Thyroid gland (tissue), 4 donors: ENCODE results near the gene LDAH. TPM values are rescaled to one million over a fixed set of nuclear protein-coding genes. Genes with fewer than 3 reads are reported as not detected.
A peak's percentile ranks its signal among the peaks of the same experiment; 100 is the strongest.

Experiments used
- DNase-seq, 2 donors: peaks; one replicate each; pipeline ENCODE4 v3.0.0-alpha.2; 2019
- H3K27ac ChIP-seq, 3 donors: fragments of 200-600 bp; sonication (generic); 1 replicate in 2 of 3; 2 replicates in 1 of 3; pipeline ENCODE4 v1.5.1; 2016 to 2019; ENCODE audit warnings: mild to moderate bottlenecking in 1 of 3, moderate library complexity in 1 of 3
- H3K27me3 ChIP-seq: fragments of 200-600 bp; sonication (generic); one replicate; pipeline ENCODE4 v1.5.1; 2019
- H3K36me3 ChIP-seq, 2 donors: fragments of 200-600 bp; sonication (generic); one replicate each; pipeline ENCODE4 v1.5.1; 2016 to 2019
- H3K4me1 ChIP-seq, 2 donors: fragments of 200-600 bp; sonication (generic); one replicate each; pipeline ENCODE4 v1.5.1; 2017 to 2019
- H3K4me3 ChIP-seq, 3 donors: fragments of 200-600 bp; sonication (generic); replicated peaks in 1 of 3; 1 replicate in 2 of 3; 2 replicates in 1 of 3; pipeline ENCODE4 v1.5.1; 2016; ENCODE audit warnings: mild to moderate bottlenecking in 1 of 3
- H3K9me3 ChIP-seq: fragments of 200-600 bp; sonication (generic); one replicate; pipeline ENCODE4 v1.5.1; 2017
- POLR2A ChIP-seq, 2 donors: fragments of 450-650 bp; IDR thresholded peaks; one replicate each; pipeline ENCODE4 v1.6.1; 2017; ENCODE audit warnings: antibody characterized with exemption in 2 of 2, mild to moderate bottlenecking in 2 of 2, moderate library complexity in 1 of 2
- WGBS, 2 donors: methylation state at CpG; one replicate each; pipeline ENCODE4 v1.1.5; 2017; 5-methylcytosine and 5-hydroxymethylcytosine counted together
- intact Hi-C: fragments of 100-400 bp; cut with DNase I; formaldehyde crosslinking; loops from one replicate; pipeline ENCODE4 v1.15.1; 2023
- total RNA-seq, 4 donors: library from RNA; depleted of rRNA; stranded (reverse); fragments of >200 nt; gene quantifications; one replicate each; pipeline ENCODE4 v1.2.3, GENCODE V29; 2016
- TF ChIP-seq, protein P1 (sequence below), 6 experiments: fragments of 200-600 bp in 3 of 6; fragments of 450-650 bp in 3 of 6; sonication (generic) in 3 of 6; IDR thresholded peaks; one replicate each; pipeline ENCODE4 v1.5.1; 2016 to 2019; ENCODE audit warnings: antibody characterized with exemption in 6 of 6, mild to moderate bottlenecking in 2 of 6, inconsistent platforms in 1 of 6, moderate library complexity in 1 of 6

LDAH gene
- total RNA-seq, 4 donors from 2014 or later, result 11.6 to 17.2 (median 16.2) TPM

DNA sequence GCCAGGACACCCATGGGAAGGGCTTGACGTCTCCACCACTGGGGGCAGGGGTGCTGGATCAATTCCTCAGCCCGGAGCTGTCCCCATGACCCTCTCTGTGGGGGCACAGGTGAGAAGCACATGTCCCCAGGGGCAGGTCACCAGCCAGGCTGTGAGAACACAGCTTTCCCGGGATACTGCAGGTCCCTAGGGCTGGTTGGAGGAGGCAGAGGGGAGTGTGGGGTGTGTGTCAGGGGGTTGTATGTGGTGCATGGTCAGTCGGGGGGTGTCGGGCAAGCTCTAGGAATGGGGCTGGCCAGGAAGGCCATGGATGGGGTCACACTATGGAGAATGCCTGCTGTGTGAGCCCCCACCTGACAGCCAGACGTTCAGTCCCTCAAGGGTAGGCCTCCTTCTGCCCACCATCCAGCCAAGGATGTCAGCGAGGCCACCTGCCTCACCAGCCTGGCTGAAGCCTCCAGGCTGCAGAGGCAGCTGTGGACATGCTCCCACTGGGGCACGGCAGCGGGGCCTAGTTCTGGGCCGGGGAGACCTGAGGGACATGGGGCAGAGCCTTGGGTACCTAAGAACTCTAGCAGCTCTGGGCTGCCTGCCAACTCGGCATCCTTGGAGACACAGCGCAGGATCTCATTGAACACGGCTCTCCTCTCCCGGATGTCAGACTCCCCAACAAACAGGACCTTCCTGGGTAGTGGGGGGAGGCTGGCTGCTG, 182.3 kb downstream of the LDAH start:
- intact Hi-C loops, result loop anchor here (5.0 to 10.0 kb wide), 3 partner anchors 198 to 506 kb away; no protein-coding TSS in a partner anchor
- no peak for TF ChIP-seq POLR2A (IDR thresholded peaks at IDR 0.05)
- TF ChIP-seq, protein P1, sequence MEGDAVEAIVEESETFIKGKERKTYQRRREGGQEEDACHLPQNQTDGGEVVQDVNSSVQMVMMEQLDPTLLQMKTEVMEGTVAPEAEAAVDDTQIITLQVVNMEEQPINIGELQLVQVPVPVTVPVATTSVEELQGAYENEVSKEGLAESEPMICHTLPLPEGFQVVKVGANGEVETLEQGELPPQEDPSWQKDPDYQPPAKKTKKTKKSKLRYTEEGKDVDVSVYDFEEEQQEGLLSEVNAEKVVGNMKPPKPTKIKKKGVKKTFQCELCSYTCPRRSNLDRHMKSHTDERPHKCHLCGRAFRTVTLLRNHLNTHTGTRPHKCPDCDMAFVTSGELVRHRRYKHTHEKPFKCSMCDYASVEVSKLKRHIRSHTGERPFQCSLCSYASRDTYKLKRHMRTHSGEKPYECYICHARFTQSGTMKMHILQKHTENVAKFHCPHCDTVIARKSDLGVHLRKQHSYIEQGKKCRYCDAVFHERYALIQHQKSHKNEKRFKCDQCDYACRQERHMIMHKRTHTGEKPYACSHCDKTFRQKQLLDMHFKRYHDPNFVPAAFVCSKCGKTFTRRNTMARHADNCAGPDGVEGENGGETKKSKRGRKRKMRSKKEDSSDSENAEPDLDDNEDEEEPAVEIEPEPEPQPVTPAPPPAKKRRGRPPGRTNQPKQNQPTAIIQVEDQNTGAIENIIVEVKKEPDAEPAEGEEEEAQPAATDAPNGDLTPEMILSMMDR (IDR thresholded peaks at IDR 0.05), result no peak
- Histone ChIP-seq H3K36me3 (peaks cover 12 to 14% of the 10 kb centered on the region in 2 donors), H3K9me3 (no peaks in the 10 kb centered on the region), H3K4me1 (peaks cover 8 to 30% of the 10 kb centered on the region in 2 donors), H3K27ac (peak overlapping the region in 2 of 3 donors; percentile 66 to 77), H3K4me3 (no peak overlapping the region), H3K27me3 (no peaks in the 10 kb centered on the region)
- 68 to 94% methylated on average over 5 to 12 of the region's 14 CpGs for WGBS, 2 donors
- peak; percentile 69 to 79 for DNase-seq

DNA sequence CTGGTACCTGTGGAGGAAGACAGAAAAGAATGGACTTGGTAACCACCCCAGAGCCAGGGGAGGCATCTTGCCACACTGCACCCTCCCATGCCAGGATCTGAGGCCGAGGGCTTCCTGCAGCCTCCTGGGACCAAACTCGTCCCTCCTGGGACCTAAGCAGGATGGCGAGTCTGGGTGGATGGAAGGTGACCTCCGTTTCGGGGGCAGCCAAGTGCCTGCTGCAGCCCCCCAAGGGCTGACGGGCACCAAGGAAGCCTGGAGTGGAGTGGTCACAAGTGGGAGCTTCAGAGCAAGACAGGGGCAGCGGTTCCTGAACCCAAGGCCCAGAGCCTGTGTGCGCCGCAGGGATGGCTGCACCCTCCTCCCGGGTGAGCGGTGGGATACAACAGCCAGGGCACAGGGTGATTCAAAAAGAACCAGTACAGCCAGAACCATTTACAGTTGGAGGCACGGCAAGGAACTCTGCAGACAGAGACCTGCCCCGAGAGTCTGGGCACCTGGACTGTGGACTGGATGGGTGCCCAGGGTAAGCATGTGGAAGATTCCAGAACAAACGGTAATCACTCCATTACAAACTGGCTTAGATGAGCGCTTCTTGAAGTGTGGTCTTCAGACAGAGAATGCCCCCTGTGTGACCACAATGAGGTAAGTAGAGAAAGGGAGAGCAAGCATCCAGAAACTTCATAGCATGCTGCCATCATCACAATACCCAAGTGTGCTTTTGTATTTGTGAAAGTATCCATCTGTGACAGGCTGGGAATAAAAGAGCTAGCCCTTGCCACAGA, 184.1 kb downstream of the LDAH start:
- TF ChIP-seq, protein P1 (IDR thresholded peaks at IDR 0.05), result no peak
- TF ChIP-seq POLR2A (IDR thresholded peaks at IDR 0.05), result peak in 1 of 2 donors; percentile 22
- Histone ChIP-seq H3K9me3 (no peaks in the 10 kb centered on the region), H3K36me3 (peaks cover 4 to 10% of the 10 kb centered on the region in 2 donors), H3K27ac (peak overlapping the region; percentile 27 to 77 (median 66)), H3K27me3 (no peaks in the 10 kb centered on the region), H3K4me3 (no peak overlapping the region), H3K4me1 (peaks cover 24 to 47% of the 10 kb centered on the region in 2 donors)
- DNase-seq, result peak; percentile 66 to 76
- intact Hi-C loops, result loop anchor here (10.0 kb wide), 1 partner anchor 114 kb away; no protein-coding TSS in a partner anchor
- 72 to 75% methylated on average over 13 to 15 of the region's 15 CpGs for WGBS, 2 donors

DNA sequence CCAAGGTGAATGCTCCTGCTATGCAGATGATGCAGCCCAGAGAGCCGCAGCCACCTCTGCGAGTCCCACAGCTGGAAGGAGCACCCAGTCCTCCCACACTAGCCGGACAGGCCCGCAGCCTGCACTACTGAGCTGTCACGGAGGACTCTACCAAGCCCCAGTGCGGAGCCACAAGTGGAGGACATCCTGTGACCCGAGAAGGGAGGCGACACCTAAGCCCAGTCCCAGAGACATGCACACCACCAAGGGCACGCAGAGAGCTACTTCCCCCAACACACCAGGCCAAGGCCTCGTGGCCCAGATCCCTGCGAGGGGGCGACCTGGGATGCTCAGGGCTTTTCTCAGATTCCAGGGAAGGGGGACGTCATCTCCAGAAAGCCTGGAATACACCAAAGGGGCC, 184.9 kb downstream of the LDAH start:
- no peak for TF ChIP-seq POLR2A (IDR thresholded peaks at IDR 0.05)
- TF ChIP-seq, protein P1 (IDR thresholded peaks at IDR 0.05), result no peak
- no peak for DNase-seq
- H3K4me3 ChIP-seq, result no peak overlapping the region
- intact Hi-C loops, result loop anchor here (10.0 kb wide), 1 partner anchor 113 kb away; no protein-coding TSS in a partner anchor
- WGBS, 2 donors, result 90 to 93% methylated on average over 9 to 12 of the region's 13 CpGs
- no peaks in the 10 kb centered on the region for H3K27me3 ChIP-seq
- H3K4me1 ChIP-seq, result peaks cover 32 to 56% of the 10 kb centered on the region in 2 donors
- H3K36me3 ChIP-seq, result peaks cover 4% of the 10 kb centered on the region in 2 donors
- H3K9me3 ChIP-seq, result no peaks in the 10 kb centered on the region
- peak overlapping the region in 2 of 3 donors; percentile 66 to 77 for H3K27ac ChIP-seq

DNA sequence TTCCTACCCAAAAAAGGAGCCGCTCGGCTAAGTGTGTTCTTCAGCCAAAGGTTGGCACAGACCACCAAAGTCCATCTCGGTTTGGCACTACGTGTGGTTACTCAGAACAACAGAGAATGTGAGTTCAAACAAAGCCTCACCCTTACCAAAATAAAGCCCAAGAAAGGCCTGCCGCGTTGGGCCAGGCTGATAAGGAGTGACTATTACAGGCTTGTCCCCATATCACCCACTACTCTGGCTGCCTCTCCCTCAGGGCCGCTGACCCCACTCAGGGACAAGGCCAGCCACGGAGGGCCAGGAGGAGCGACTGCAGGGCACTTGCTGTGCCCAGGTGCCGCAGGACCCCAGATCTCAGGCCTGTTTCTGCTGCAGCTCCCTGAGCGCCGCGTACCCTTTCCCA, 185.8 kb downstream of the LDAH start:
- intact Hi-C loops, result loop anchor here (10.0 kb wide), 1 partner anchor 112 kb away; no protein-coding TSS in a partner anchor
- H3K27ac ChIP-seq, result peak overlapping the region in 1 of 3 donors; percentile 49
- H3K36me3 ChIP-seq, result peaks cover 4% of the 10 kb centered on the region in 2 donors
- peak in 1 of 2 donors; percentile 3 for DNase-seq
- no peak overlapping the region for H3K4me3 ChIP-seq
- WGBS, 2 donors, result 56 to 83% methylated on average over 13 of the region's 13 CpGs
- TF ChIP-seq, protein P1 (IDR thresholded peaks at IDR 0.05), result no peak
- no peak for TF ChIP-seq POLR2A (IDR thresholded peaks at IDR 0.05)
- peaks cover 32 to 58% of the 10 kb centered on the region in 2 donors for H3K4me1 ChIP-seq
- H3K27me3 ChIP-seq, result no peaks in the 10 kb centered on the region
- H3K9me3 ChIP-seq, result no peaks in the 10 kb centered on the region
